ENCODE data around the gene DSG3.
A peak's percentile ranks its signal among the peaks of the same experiment; 100 is the strongest.
"Not testable (repeated sequence)": the region's sequence is repeated elsewhere in the genome, so short reads cannot be mapped to it uniquely, and the experiment has no call there.

DSG3 gene

GRCh38 chr18:31493171-31493570 is 45.6 kb downstream of the DSG3 start:
- DNase-seq: no peak

- DNase-seq: no peak
These were observed 46.4 kb downstream of the DSG3 start for GRCh38 chr18:31493941-31494340.

GRCh38 chr18:31494705-31495244 is 47.2 kb downstream of the DSG3 start:
- not testable (repeated sequence) for DNase-seq

GRCh38 chr18:31497404-31497835 is 49.9 kb downstream of the DSG3 start:
- DNase-seq: no peak

- peak in 2 of 6 experiments; percentile 3 to 14 for DNase-seq
These were observed 50.5 kb downstream of the DSG3 start, which contains the start of gene DSG2 for GRCh38 chr18:31497836-31498573. TSS of gene DSG2 (plus strand) at chr18:31498177. CDS start at chr18:31498252, 75 bp downstream.

- no peak for DNase-seq
These were observed 51.3 kb downstream of the DSG3 start for GRCh38 chr18:31498574-31499524.

- DNase-seq: no peak
These were observed 52.6 kb downstream of the DSG3 start for GRCh38 chr18:31500051-31500688.

GRCh38 chr18:31503011-31503410 is 55.5 kb downstream of the DSG3 start:
- DNase-seq: no peak

GRCh38 chr18:31504455-31505147 is 57.1 kb downstream of the DSG3 start:
- DNase-seq: no peak

GRCh38 chr18:31505156-31505555 is 57.6 kb downstream of the DSG3 start:
- no peak for DNase-seq

GRCh38 chr18:31506024-31506742 is 58.6 kb downstream of the DSG3 start:
- no peak for DNase-seq

- DNase-seq: not testable (repeated sequence)
These were observed 59.6 kb downstream of the DSG3 start for GRCh38 chr18:31507124-31507523.

- DNase-seq: no peak
These were observed 61.2 kb downstream of the DSG3 start for GRCh38 chr18:31508781-31509180.

GRCh38 chr18:31509571-31509970 is 62.0 kb downstream of the DSG3 start:
- DNase-seq: no peak

- no peak for DNase-seq
These were observed 62.8 kb downstream of the DSG3 start for GRCh38 chr18:31510319-31510718.

- DNase-seq: no peak
These were observed 63.6 kb downstream of the DSG3 start for GRCh38 chr18:31511098-31511497.

GRCh38 chr18:31512203-31512764 is 64.7 kb downstream of the DSG3 start:
- no peak for DNase-seq

- DNase-seq: no peak
These were observed 65.8 kb downstream of the DSG3 start for GRCh38 chr18:31513189-31513935.

GRCh38 chr18:31516437-31516836 is 68.9 kb downstream of the DSG3 start:
- no peak for DNase-seq

GRCh38 chr18:31526374-31526773 is 78.8 kb downstream of the DSG3 start:
- DNase-seq: no peak
